Breast epithelium (tissue), 4 donors: ENCODE results near the gene ARID4B. TPM values are rescaled to one million over a fixed set of nuclear protein-coding genes. Genes with fewer than 3 reads are reported as not detected.

ENCODE experiments used
- DNase-seq, 2 donors: peaks; one replicate each; pipeline ENCODE4 v3.0.0-alpha.2; 2019; ENCODE audit warnings: low spot score in 2 of 2
- H3K27ac ChIP-seq, 2 donors: fragments of 200-600 bp; sonication (generic) in 1 of 2; one replicate each; pipeline ENCODE4 v1.5.1; 2016 to 2019; ENCODE audit warnings: mild to moderate bottlenecking in 1 of 2
- H3K27me3 ChIP-seq, 2 donors: fragments of 200-600 bp; sonication (generic) in 1 of 2; one replicate each; pipeline versions ENCODE4 v1.5.1 to v1.6.0; 2017 to 2019; ENCODE audit warnings: control low read depth in 1 of 2, mild to moderate bottlenecking in 1 of 2
- H3K36me3 ChIP-seq: fragments of 200-600 bp; one replicate; pipeline ENCODE4 v1.5.1; 2019
- H3K4me1 ChIP-seq, 2 donors: fragments of 200-600 bp; sonication (generic); one replicate each; pipeline ENCODE4 v1.5.1; 2016 to 2019; ENCODE audit warnings: control low read depth in 1 of 2
- H3K4me3 ChIP-seq, 3 donors: fragments of 200-600 bp; sonication (generic); 1 replicate in 2 of 3; 2 replicates in 1 of 3; pipeline ENCODE4 v1.5.1; 2016 to 2019; ENCODE audit warnings: mild to moderate bottlenecking in 3 of 3, moderate library complexity in 2 of 3
- H3K9me3 ChIP-seq, 2 donors: fragments of 200-600 bp; sonication (generic) in 1 of 2; one replicate each; pipeline ENCODE4 v1.5.1; 2016 to 2019; ENCODE audit warnings: control low read depth in 1 of 2
- POLR2A ChIP-seq: fragments of 450-650 bp; IDR thresholded peaks from one replicate; pipeline ENCODE4 v1.6.1; 2016; ENCODE audit warnings: antibody characterized with exemption, mild to moderate bottlenecking, moderate library complexity
- POLR2AphosphoS5 ChIP-seq, 3 donors: sonication (generic); formaldehyde crosslinking; IDR thresholded peaks; one replicate each; pipeline ENCODE4 v1.6.1; 2017; ENCODE audit warnings: antibody characterized with exemption in 3 of 3
- intact Hi-C: fragments of 100-400 bp; cut with DNase I; formaldehyde crosslinking; loops from one replicate; pipeline ENCODE4 v1.15.1; 2023; ENCODE audit warnings: low total_unique reads
- total RNA-seq, 3 donors: library from RNA; depleted of rRNA; stranded (reverse); fragments of >200 nt; gene quantifications; one replicate each; pipeline ENCODE4 v1.1.0, GENCODE V29; 2016
- TF ChIP-seq, protein P1 (sequence below), 3 donors: fragments of 450-650 bp; IDR thresholded peaks; one replicate each; pipeline ENCODE4 v1.5.1; 2016 to 2017; ENCODE audit warnings: antibody characterized with exemption in 3 of 3, mild to moderate bottlenecking in 3 of 3, moderate library complexity in 3 of 3

The ARID4B gene
- total RNA-seq, 3 donors from 2014 or later: 34.4 to 91.6 (median 76.7) TPM

DNA sequence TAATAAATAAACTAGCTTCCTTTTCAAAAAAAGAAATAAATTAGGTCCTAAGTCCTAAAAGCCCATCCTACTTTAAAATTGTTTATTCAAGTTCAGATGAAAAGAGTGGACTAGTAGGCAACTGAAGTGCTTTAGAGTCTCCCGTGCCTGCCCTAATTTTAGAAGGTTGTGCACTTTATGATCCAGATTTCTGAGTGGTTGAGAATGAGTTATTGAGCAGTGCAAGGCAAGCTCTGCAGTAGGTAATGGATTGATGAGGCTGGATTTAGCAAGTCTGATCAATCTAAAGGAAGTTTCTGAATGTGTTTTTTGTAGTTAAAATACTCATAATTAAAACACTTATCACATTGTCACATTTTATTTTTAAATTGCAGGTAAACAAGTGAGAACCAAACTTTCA is 13.4 kb upstream of the ARID4B start:
- no peak for DNase-seq
- no peak overlapping the region for H3K27ac ChIP-seq
- H3K36me3 ChIP-seq: peaks cover 6% of the 10 kb centered on the region
- intact Hi-C loops: no loop called here
- H3K9me3 ChIP-seq: no peaks in the 10 kb centered on the region
- H3K4me1 ChIP-seq: no peaks in the 10 kb centered on the region
- H3K4me3 ChIP-seq: no peak overlapping the region
- no peaks in the 10 kb centered on the region for H3K27me3 ChIP-seq
- TF ChIP-seq POLR2A (no peak), POLR2AphosphoS5 (IDR thresholded peaks at IDR 0.05) (no peak)
- TF ChIP-seq, protein P1, sequence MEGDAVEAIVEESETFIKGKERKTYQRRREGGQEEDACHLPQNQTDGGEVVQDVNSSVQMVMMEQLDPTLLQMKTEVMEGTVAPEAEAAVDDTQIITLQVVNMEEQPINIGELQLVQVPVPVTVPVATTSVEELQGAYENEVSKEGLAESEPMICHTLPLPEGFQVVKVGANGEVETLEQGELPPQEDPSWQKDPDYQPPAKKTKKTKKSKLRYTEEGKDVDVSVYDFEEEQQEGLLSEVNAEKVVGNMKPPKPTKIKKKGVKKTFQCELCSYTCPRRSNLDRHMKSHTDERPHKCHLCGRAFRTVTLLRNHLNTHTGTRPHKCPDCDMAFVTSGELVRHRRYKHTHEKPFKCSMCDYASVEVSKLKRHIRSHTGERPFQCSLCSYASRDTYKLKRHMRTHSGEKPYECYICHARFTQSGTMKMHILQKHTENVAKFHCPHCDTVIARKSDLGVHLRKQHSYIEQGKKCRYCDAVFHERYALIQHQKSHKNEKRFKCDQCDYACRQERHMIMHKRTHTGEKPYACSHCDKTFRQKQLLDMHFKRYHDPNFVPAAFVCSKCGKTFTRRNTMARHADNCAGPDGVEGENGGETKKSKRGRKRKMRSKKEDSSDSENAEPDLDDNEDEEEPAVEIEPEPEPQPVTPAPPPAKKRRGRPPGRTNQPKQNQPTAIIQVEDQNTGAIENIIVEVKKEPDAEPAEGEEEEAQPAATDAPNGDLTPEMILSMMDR (IDR thresholded peaks at IDR 0.05): no peak

GRCh38 chr1:235339746-235340145 is 11.8 kb upstream of the ARID4B start:
- intact Hi-C loops: no loop called here
- Histone ChIP-seq H3K4me3 (no peak overlapping the region), H3K9me3 (no peaks in the 10 kb centered on the region), H3K27me3 (no peaks in the 10 kb centered on the region), H3K27ac (no peak overlapping the region), H3K4me1 (no peaks in the 10 kb centered on the region), H3K36me3 (peaks cover 6% of the 10 kb centered on the region)
- TF ChIP-seq, protein P1 (IDR thresholded peaks at IDR 0.05): no peak
- no peak for DNase-seq

GRCh38 chr1:235336903-235337302 is 8.9 kb upstream of the ARID4B start:
- H3K4me3 ChIP-seq: no peak overlapping the region
- H3K36me3 ChIP-seq: peaks cover 1% of the 10 kb centered on the region
- no peak overlapping the region for H3K27ac ChIP-seq

DNA sequence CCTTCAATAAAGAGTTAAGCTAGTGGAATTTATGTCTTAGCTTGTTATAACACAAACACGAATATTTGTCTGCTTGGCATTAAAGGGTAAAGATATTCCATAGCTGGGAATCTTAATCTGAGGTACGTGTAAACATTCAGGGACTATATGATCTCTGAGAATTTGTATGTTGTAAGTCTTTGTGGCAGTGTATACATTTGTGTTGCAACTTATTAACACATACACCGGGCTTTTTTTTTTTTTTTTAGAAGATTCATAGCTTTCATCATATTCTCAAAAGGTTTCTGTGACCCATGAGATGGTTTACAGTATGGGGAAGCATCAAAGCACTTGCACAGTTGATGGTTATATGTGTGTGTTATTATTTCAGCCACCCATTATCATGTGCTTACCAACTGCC is 3.4 kb upstream of the ARID4B start:
- no peak for DNase-seq
- Histone ChIP-seq H3K36me3 (no peaks in the 10 kb centered on the region), H3K4me1 (peaks cover 0 to 19% of the 10 kb centered on the region in 2 donors), H3K9me3 (no peaks in the 10 kb centered on the region), H3K27me3 (no peaks in the 10 kb centered on the region), H3K4me3 (no peak overlapping the region), H3K27ac (no peak overlapping the region)
- TF ChIP-seq POLR2A (no peak), POLR2AphosphoS5 (IDR thresholded peaks at IDR 0.05) (no peak)
- TF ChIP-seq, protein P1 (IDR thresholded peaks at IDR 0.05): no peak
- intact Hi-C loops: no loop called here

More at GRCh38 chr1:235336903-235337302, 8.9 kb upstream of the ARID4B start:
- Histone ChIP-seq H3K4me1 (peaks cover 0 to 4% of the 10 kb centered on the region in 2 donors), H3K27me3 (no peaks in the 10 kb centered on the region), H3K9me3 (no peaks in the 10 kb centered on the region)
- TF ChIP-seq POLR2AphosphoS5 (IDR thresholded peaks at IDR 0.05): no peak
- TF ChIP-seq, protein P1 (IDR thresholded peaks at IDR 0.05): no peak
- TF ChIP-seq POLR2A: no peak
- DNase-seq: no peak
- intact Hi-C loops: no loop called here

GRCh38 chr1:235330918-235331285 is 2.9 kb upstream of the ARID4B start:
- Histone ChIP-seq H3K9me3 (no peaks in the 10 kb centered on the region), H3K4me3 (no peak overlapping the region), H3K27ac (peak overlapping the region in 1 of 2 donors; percentile 90), H3K27me3 (no peaks in the 10 kb centered on the region), H3K36me3 (no peaks in the 10 kb centered on the region), H3K4me1 (peaks cover 0 to 19% of the 10 kb centered on the region in 2 donors)
- no peak for TF ChIP-seq POLR2AphosphoS5 (IDR thresholded peaks at IDR 0.05)
- no peak for TF ChIP-seq POLR2A
- TF ChIP-seq, protein P1 (IDR thresholded peaks at IDR 0.05): no peak
- intact Hi-C loops: no loop called here
- DNase-seq: no peak
